Activated naive CD4-positive, alpha-beta T cell treated with anti-CD3 and anti-CD28 coated beads, Interleukin-2, amount 10 ng/mL, durations not matched to agents 7 days and 5 days (primary cell): ENCODE data around the gene GNAS-AS1.
A peak's percentile ranks its signal among the peaks of the same experiment; 100 is the strongest.

Experiments
- CTCF ChIA-PET: fragments of 350-600 bp; sonication (Branson Sonifier 250); formaldehyde crosslinking; loops from one replicate; lab custom pipeline; 2021; ENCODE audit warnings: antibody characterized with exemption; lab: Charles Lee
- DNase-seq: peaks from one replicate; pipeline ENCODE4 v3.0.0-alpha.2; 2020
- H3K27ac Mint-ChIP-seq: one replicate; pipeline ENCODE4 v1.8.0; 2021; ENCODE audit warnings: mild to moderate bottlenecking, moderate library complexity, mixed read lengths
- H3K27me3 Mint-ChIP-seq: one replicate; pipeline ENCODE4 v1.8.0; 2021; ENCODE audit warnings: mild to moderate bottlenecking, mixed read lengths
- H3K36me3 Mint-ChIP-seq: one replicate; pipeline ENCODE4 v1.8.0; 2021; ENCODE audit warnings: mixed read lengths
- H3K4me1 Mint-ChIP-seq: one replicate; pipeline ENCODE4 v1.8.0; 2021; ENCODE audit warnings: mixed read lengths
- H3K4me3 Mint-ChIP-seq: one replicate; pipeline ENCODE4 v1.8.0; 2021; ENCODE audit warnings: mild to moderate bottlenecking, moderate library complexity, mixed read lengths
- H3K9me3 Mint-ChIP-seq: one replicate; pipeline ENCODE4 v1.8.0; 2021; ENCODE audit warnings: mixed read lengths

GNAS-AS1 gene

DNA sequence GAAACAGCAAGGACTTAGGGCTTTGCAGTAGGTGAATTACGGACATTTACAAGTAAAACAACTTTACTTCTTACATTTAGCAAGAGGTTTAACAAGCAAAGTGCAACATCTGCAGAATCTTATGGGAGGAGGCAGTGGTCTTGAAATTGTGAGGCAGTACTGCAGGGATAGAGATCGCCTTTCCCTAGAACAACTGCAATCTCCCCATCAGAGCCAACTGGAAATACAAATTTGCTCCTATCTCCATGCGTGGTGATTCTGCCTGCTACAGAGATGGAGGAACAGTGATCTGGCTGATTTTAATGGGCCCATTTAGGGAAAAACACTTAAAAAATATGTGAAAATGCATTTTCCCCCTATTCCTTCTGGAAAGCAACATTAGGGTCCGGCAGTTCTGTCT, 27.7 kb upstream of the GNAS-AS1 start:
- Mint-ChIP-seq H3K36me3 (no peaks in the 10 kb centered on the region), H3K4me3 (no peak overlapping the region), H3K4me1 (peaks cover 39% of the 10 kb centered on the region), H3K27me3 (peaks cover under 1% of the 10 kb centered on the region), H3K27ac (peak overlapping the region; percentile 80), H3K9me3 (no peaks in the 10 kb centered on the region)
- CTCF ChIA-PET, result no interaction called here
- no peak for DNase-seq

DNA sequence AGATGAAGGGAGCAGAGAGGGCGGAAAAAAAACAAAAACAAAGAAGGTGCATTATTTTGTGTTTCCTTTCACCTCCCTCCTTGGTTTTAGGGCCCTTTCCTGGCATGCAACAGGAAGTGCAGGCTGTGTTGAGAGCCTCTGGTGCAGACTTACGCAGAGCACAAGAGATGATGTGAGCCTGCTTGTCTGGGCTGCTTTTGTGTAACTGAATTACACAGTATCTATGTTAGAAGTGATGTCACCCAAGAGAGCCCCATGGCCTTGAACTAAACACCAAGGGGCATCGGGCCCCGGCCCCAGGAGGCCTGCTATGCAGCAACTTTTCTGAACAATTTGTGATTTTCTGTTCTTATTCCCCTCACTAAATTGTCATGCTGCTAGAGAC, 27.3 kb upstream of the GNAS-AS1 start:
- CTCF ChIA-PET, result no interaction called here
- H3K36me3 Mint-ChIP-seq, result no peaks in the 10 kb centered on the region
- no peaks in the 10 kb centered on the region for H3K9me3 Mint-ChIP-seq
- H3K27me3 Mint-ChIP-seq, result no peaks in the 10 kb centered on the region
- H3K27ac Mint-ChIP-seq, result peak overlapping the region; percentile 80
- DNase-seq, result peak; percentile 65
- no peak overlapping the region for H3K4me3 Mint-ChIP-seq
- peaks cover 39% of the 10 kb centered on the region for H3K4me1 Mint-ChIP-seq

GRCh38 chr20:58877050-58877975, 26.6 kb upstream of the GNAS-AS1 start:
- no peak for DNase-seq
- H3K27me3 Mint-ChIP-seq, result peaks cover 4% of the 10 kb centered on the region
- H3K9me3 Mint-ChIP-seq, result no peaks in the 10 kb centered on the region
- no peak overlapping the region for H3K4me3 Mint-ChIP-seq
- H3K4me1 Mint-ChIP-seq, result peaks cover 42% of the 10 kb centered on the region
- no peaks in the 10 kb centered on the region for H3K36me3 Mint-ChIP-seq
- peak overlapping the region; percentile 80 for H3K27ac Mint-ChIP-seq
- CTCF ChIA-PET, result interaction anchor here (0.8 kb wide), 1 partner anchor 618 kb away, joined by 3 read pairs; no protein-coding TSS in a partner anchor

DNA sequence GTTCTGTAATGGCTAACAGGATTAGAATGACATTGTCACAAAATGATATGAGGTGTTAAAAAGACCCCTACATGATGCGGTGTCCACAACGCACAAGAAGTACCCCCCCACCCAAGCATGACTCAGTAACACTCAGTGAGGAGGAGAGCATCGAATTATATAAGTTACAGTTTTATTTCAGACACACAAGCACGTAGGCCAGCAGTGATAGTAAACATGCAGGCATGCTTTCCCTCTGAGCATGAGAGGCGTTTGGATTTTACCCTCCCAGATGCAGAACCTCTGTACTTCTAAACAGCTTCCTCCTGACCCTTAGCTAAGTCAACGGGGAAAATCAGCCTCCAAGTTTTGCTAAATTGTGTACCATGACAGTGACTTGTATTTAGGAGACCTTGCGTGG, 25.7 kb upstream of the GNAS-AS1 start:
- no peak for DNase-seq
- no peaks in the 10 kb centered on the region for H3K9me3 Mint-ChIP-seq
- no peak overlapping the region for H3K4me3 Mint-ChIP-seq
- H3K36me3 Mint-ChIP-seq, result no peaks in the 10 kb centered on the region
- peaks cover 9% of the 10 kb centered on the region for H3K27me3 Mint-ChIP-seq
- H3K4me1 Mint-ChIP-seq, result peaks cover 42% of the 10 kb centered on the region
- CTCF ChIA-PET, result interaction anchor here (0.8 to 1.4 kb wide), 2 partner anchors 9 to 619 kb away, joined by 3 to 4 read pairs; no protein-coding TSS in a partner anchor
- H3K27ac Mint-ChIP-seq, result no peak overlapping the region

DNA sequence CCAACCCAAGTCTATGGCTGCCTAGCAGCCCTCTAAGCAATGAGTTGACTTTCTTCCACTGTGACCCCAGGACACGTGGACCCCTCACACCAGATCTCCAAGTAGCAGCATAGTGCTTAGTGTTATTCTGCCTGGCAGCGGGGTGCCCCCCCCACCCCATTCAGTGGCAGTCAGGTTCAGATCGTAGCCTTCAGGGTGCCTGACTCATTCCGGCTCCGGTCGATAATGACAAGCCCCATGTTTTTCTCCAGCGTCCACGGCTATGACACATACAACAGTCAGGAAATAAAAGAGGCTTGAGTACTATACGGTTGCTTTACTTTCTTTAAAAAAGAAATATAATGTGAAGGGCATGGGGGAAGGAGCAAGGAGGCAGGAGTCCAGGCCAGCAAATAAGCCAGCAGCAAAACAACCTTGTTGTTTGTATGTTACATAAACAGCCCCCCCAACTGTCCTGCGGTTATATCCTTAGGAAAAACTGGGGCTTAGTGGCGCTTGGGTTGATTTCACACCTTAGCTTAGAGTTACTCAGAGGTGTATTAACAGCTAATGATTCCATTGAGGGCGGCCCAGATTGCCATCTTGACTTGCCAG, 24.9 kb upstream of the GNAS-AS1 start:
- DNase-seq, result no peak
- no peaks in the 10 kb centered on the region for H3K36me3 Mint-ChIP-seq
- CTCF ChIA-PET, result interaction anchor here (0.6 to 1.8 kb wide), 3 partner anchors 8 to 333 kb away, joined by 3 to 4 read pairs (median 3); partner anchors contain the start of gene GNAS-AS1
- peaks cover 11% of the 10 kb centered on the region for H3K27me3 Mint-ChIP-seq
- H3K27ac Mint-ChIP-seq, result no peak overlapping the region
- no peaks in the 10 kb centered on the region for H3K9me3 Mint-ChIP-seq
- no peak overlapping the region for H3K4me3 Mint-ChIP-seq
- H3K4me1 Mint-ChIP-seq, result peaks cover 44% of the 10 kb centered on the region

DNA sequence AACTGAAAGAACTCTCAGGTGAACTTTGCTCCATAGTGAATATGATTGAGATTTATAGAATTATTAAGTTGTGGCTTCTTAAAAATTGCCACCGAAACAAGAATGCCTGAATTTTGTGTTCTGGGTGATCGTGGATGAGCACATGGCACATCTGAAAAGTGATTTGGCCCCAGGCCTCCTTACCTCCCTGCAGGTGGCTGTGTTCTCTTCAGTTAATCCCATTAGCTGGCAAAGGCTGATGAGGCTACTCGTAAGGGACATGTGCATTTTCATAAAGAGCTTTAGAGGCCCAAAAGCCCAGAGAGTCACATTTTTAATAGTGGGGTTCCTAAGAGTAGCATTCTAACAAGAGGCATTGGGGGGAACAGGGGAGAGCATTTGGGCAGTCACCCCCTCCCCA, 24.4 kb upstream of the GNAS-AS1 start:
- Mint-ChIP-seq H3K4me1 (peaks cover 47% of the 10 kb centered on the region), H3K27ac (no peak overlapping the region), H3K27me3 (peaks cover 14% of the 10 kb centered on the region), H3K4me3 (no peak overlapping the region), H3K36me3 (no peaks in the 10 kb centered on the region), H3K9me3 (no peaks in the 10 kb centered on the region)
- no peak for DNase-seq
- CTCF ChIA-PET, result interaction anchor here (0.6 to 1.8 kb wide), 3 partner anchors 24 to 333 kb away, joined by 3 to 5 read pairs (median 3); partner anchors contain the start of genes GNAS-AS1 and STX16

DNA sequence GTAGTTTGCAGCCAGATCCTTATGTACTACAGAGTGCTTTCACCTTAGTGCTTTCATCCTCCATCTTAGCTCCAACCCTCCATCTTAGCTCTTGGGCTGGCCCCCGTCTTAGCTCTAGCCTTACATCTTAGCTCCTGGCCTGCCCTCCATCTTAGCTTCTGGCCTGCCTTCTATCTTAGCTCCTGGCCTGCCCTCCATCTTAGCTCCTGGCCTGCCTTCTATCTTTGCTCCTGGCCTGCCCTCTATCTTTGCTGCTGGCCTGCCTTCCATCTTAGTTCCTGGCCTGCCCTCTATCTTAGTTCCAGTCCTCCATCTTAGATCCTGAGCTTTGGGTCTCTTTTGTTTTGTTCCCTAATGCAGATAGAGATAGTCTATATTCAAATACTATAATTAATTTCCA, 23.8 kb upstream of the GNAS-AS1 start:
- CTCF ChIA-PET, result interaction anchor here (1.8 kb wide), 2 partner anchors 23 to 223 kb away, joined by 3 to 5 read pairs; partner anchors contain the start of genes GNAS-AS1 and STX16
- H3K4me3 Mint-ChIP-seq, result no peak overlapping the region
- DNase-seq, result no peak
- peaks cover 44% of the 10 kb centered on the region for H3K4me1 Mint-ChIP-seq
- peaks cover 15% of the 10 kb centered on the region for H3K27me3 Mint-ChIP-seq
- H3K36me3 Mint-ChIP-seq, result no peaks in the 10 kb centered on the region
- no peaks in the 10 kb centered on the region for H3K9me3 Mint-ChIP-seq
- H3K27ac Mint-ChIP-seq, result no peak overlapping the region

GRCh38 chr20:58871533-58872102, 20.9 kb upstream of the GNAS-AS1 start:
- DNase-seq, result no peak

DNA sequence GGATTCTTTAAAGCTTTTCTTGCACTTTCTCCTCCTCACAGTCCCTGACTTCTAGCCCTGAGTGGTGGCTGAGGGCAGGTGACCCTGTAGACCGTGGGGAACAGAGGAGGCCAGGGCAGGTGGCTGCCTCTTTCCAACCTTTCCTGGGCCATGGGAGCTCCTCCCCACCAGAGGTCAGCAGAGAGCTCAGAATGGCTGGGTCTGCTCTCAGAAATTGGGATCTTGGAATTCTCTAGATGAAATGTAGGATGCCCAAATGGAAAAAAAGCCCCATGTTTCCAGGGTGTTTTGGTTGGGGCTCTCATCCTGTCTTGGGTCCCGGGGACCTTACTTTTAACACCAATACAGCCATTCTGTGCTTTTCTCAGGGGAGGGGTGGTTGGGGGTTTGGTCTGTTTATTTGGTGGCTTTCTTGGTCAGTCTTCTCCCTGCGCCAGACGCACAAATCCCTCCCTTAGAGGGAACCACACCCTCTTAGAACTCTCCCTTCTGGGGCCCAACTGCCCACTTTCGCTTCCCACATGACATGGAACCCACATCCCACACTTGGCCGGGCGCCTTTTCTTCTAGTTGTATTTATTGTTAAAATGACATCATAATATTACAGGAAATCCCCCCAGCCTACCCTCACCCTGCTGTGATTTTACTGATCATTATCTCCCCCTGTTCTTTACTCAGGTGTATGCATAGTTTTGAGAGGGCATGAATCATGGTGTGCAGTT, 19.8 kb upstream of the GNAS-AS1 start:
- peak; percentile 69 for DNase-seq
- peaks cover 41% of the 10 kb centered on the region for H3K27me3 Mint-ChIP-seq
- H3K9me3 Mint-ChIP-seq, result no peaks in the 10 kb centered on the region
- no peak overlapping the region for H3K4me3 Mint-ChIP-seq
- H3K27ac Mint-ChIP-seq, result no peak overlapping the region
- H3K36me3 Mint-ChIP-seq, result no peaks in the 10 kb centered on the region
- H3K4me1 Mint-ChIP-seq, result peaks cover 12% of the 10 kb centered on the region
- CTCF ChIA-PET, result interaction anchor here (0.7 to 1.9 kb wide), 15 partner anchors 9 to 625 kb away, joined by 3 to 10 read pairs (median 3); partner anchors contain the start of gene GNAS

More at GRCh38 chr20:58871533-58872102, 20.9 kb upstream of the GNAS-AS1 start:
- peaks cover 38% of the 10 kb centered on the region for H3K27me3 Mint-ChIP-seq
- CTCF ChIA-PET, result interaction anchor here (0.7 to 1.6 kb wide), 3 partner anchors 23 to 584 kb away, joined by 3 read pairs; no protein-coding TSS in a partner anchor
- H3K27ac Mint-ChIP-seq, result no peak overlapping the region
- H3K4me3 Mint-ChIP-seq, result no peak overlapping the region
- H3K9me3 Mint-ChIP-seq, result no peaks in the 10 kb centered on the region
- H3K4me1 Mint-ChIP-seq, result peaks cover 17% of the 10 kb centered on the region
- no peaks in the 10 kb centered on the region for H3K36me3 Mint-ChIP-seq

- H3K4me1 Mint-ChIP-seq, result peaks cover 12% of the 10 kb centered on the region
- H3K4me3 Mint-ChIP-seq, result no peak overlapping the region
- H3K36me3 Mint-ChIP-seq, result no peaks in the 10 kb centered on the region
- DNase-seq, result no peak
- H3K9me3 Mint-ChIP-seq, result no peaks in the 10 kb centered on the region
- H3K27ac Mint-ChIP-seq, result no peak overlapping the region
- CTCF ChIA-PET, result interaction anchor here (0.9 to 1.9 kb wide), 13 partner anchors 10 to 626 kb away, joined by 3 to 10 read pairs (median 4); partner anchors contain the start of gene GNAS
- H3K27me3 Mint-ChIP-seq, result peaks cover 42% of the 10 kb centered on the region
Observed at GRCh38 chr20:58869662-58870227, 19.0 kb upstream of the GNAS-AS1 start.

- H3K4me3 Mint-ChIP-seq, result no peak overlapping the region
- no peak for DNase-seq
- no peaks in the 10 kb centered on the region for H3K36me3 Mint-ChIP-seq
- CTCF ChIA-PET, result interaction anchor here (1.7 to 1.9 kb wide), 2 partner anchors 16 to 17 kb away, joined by 4 to 8 read pairs; partner anchors contain the start of gene GNAS
- no peaks in the 10 kb centered on the region for H3K9me3 Mint-ChIP-seq
- H3K27ac Mint-ChIP-seq, result no peak overlapping the region
- H3K4me1 Mint-ChIP-seq, result peaks cover 12% of the 10 kb centered on the region
- H3K27me3 Mint-ChIP-seq, result peaks cover 42% of the 10 kb centered on the region
Observed at GRCh38 chr20:58868795-58869194, 18.1 kb upstream of the GNAS-AS1 start.

DNA sequence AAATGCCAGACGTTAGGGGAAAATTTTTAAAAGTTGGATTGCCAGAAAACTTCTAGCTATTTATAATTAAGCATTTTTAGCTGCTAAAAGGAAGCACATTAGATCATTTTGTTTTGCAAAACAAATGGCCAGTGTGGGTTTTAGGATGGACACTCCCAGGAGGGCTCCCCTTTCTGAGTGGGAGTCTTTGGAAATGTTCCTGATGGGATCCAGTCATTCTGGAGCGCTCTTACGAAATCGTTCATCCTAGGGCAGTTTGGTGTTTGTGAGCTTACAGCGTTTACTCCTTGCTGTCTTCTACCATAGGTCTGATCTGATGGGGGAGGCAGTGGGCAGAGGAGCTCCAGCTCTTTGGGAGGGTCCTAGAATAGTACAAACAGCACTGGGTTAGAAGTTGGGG, 16.5 kb upstream of the GNAS-AS1 start:
- CTCF ChIA-PET, result interaction anchor here (0.8 to 1.9 kb wide), 10 partner anchors 9 to 629 kb away, joined by 3 to 10 read pairs (median 4); no protein-coding TSS in a partner anchor
- no peak overlapping the region for H3K27ac Mint-ChIP-seq
- H3K4me3 Mint-ChIP-seq, result no peak overlapping the region
- no peak for DNase-seq
- peaks cover 9% of the 10 kb centered on the region for H3K4me1 Mint-ChIP-seq
- H3K27me3 Mint-ChIP-seq, result peaks cover 44% of the 10 kb centered on the region
- no peaks in the 10 kb centered on the region for H3K36me3 Mint-ChIP-seq
- H3K9me3 Mint-ChIP-seq, result no peaks in the 10 kb centered on the region

GRCh38 chr20:58865843-58866242, 15.1 kb upstream of the GNAS-AS1 start:
- CTCF ChIA-PET, result interaction anchor here (0.8 to 1.9 kb wide), 3 partner anchors 21 to 590 kb away, joined by 3 to 7 read pairs (median 4); no protein-coding TSS in a partner anchor
- peaks cover 8% of the 10 kb centered on the region for H3K4me1 Mint-ChIP-seq
- no peaks in the 10 kb centered on the region for H3K36me3 Mint-ChIP-seq
- peaks cover 51% of the 10 kb centered on the region for H3K27me3 Mint-ChIP-seq
- DNase-seq, result no peak
- H3K9me3 Mint-ChIP-seq, result no peaks in the 10 kb centered on the region
- no peak overlapping the region for H3K27ac Mint-ChIP-seq
- H3K4me3 Mint-ChIP-seq, result no peak overlapping the region
